Measurements from ENCODE around the gene TRAPPC2L. TPM values are rescaled to one million over a fixed set of nuclear protein-coding genes. Genes with fewer than 3 reads are reported as not detected.

The TRAPPC2L gene
- total and polyA plus RNA-seq, 2 of the 13 experiments (the other 11 are each of a cell fraction or from before 2014, with no cell fraction given), result 96.3 to 107 TPM

DNA sequence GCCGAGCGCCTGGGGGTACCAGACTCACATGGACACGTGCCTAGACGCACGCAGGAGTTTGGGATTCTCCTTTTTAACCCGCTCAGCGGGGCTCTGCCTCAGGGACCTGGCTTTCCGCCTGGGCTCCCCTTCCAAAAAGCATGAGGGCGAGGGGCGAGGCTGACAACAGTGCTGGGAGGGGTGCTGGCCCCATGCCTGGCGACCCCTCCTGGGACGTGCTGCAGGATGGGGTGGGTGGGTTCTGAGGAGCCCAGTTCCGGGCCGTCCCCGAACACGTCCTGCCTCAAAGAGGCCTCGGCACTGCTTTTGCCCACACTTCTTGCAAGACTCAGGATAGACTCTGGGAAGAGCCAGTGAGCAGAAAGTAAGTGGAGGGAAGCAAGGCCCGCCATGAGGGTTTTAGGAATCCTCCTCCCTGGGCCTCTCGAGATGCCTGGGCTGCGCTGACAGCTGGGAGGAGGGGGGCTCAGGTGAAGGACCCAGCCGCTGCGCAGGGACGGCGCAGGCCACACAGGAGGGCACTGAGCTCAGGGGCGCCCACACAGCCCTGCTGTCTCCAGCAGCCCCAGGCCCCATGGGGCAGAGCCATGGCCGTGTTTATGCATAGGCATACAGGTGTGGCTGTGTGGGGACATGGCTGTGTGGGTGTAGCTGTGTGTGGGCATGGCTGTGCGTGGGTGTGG is 24.9 kb downstream of the TRAPPC2L start:
- Histone ChIP-seq H3K27ac (ENCODE audit: extremely low read length, insufficient read depth, low read length) (no peak overlapping the region), H2AFZ (ENCODE audit: low read length) (no peak overlapping the region), H3K79me2 (ENCODE audit: insufficient read depth, low read length) (no peaks in the 10 kb centered on the region), H3K36me3 (replicated peaks in 1 of 2; ENCODE audit: control insufficient read depth in 1 of 2, insufficient read depth in 2 of 2, low read length in 2 of 2) (no peaks in the 10 kb centered on the region), H3K4me2 (ENCODE audit: low read depth, low read length) (peak overlapping the region; percentile 48; the same call in 1 of the 2 replicates), H3K4me3 (replicated peaks in 1 of 3; ENCODE audit: insufficient read depth in 1 of 3, low read depth in 2 of 3, low read length in 3 of 3) (peak overlapping the region in 1 of 3 experiments; percentile 56; a peak in 1 of 6 replicates), H3K4me1 (ENCODE audit: insufficient read depth, low read length) (peaks cover 24% of the 10 kb centered on the region), H4K20me1 (ENCODE audit: insufficient read depth, low read length) (peaks cover 8% of the 10 kb centered on the region; the same call in 1 of the 2 replicates), H3K9me3 (ENCODE audit: low read length) (no peaks in the 10 kb centered on the region), H3K9ac (ENCODE audit: insufficient read depth, low read depth, low read length) (no peak overlapping the region), H3K27me3 (ENCODE audit: control insufficient read depth in 1 of 2, insufficient read depth in 2 of 2, low read length in 2 of 2) (peaks cover 36 to 96% of the 10 kb centered on the region in 2 experiments)
- in situ Hi-C loops (cut with HindIII; ENCODE audit: extremely low pct_ligation_motif_present, low pct_unique_long_range_greater_than_20kb), result no loop called here
- ChIA-PET POLR2A (interaction anchor here (1.4 kb wide), 1 partner anchor 25 kb away, joined by 5 read pairs; the partner anchor contains the start of genes GALNS and TRAPPC2L), CTCF (ENCODE audit: low intra/inter-chr PET ratio, low total read pairs) (no interaction called here)
- ATAC-seq (no peak), DNase-seq (ENCODE audit: low spot score) (no peak), FAIRE-seq (no peak)
- no TSS peak for BruUV-seq (replicated peaks)
- TF ChIP-seq HNRNPUL1 (IDR thresholded peaks at IDR 0.05; ENCODE audit: low read depth, low read length) (no peak), NR3C1 (CRISPR knock-in tag; IDR thresholded peaks at IDR 0.05) (no peak), ZKSCAN5 (CRISPR knock-in tag; IDR thresholded peaks at IDR 0.05) (no peak), TAF1 (CRISPR knock-in tag; IDR thresholded peaks at IDR 0.05) (no peak), ATF5 (CRISPR knock-in tag; IDR thresholded peaks at IDR 0.05; ENCODE audit: low read depth) (no peak), HINFP (CRISPR knock-in tag; IDR thresholded peaks at IDR 0.05; ENCODE audit: low read depth) (no peak), NFIC (IDR thresholded peaks at IDR 0.05; ENCODE audit: low read length) (no peak), KDM2A (CRISPR knock-in tag; IDR thresholded peaks at IDR 0.05; ENCODE audit: borderline replicate concordance, low read depth) (no peak), ZNF33B (CRISPR knock-in tag; IDR thresholded peaks at IDR 0.05) (no peak), ZNF761 (CRISPR knock-in tag; conservative IDR thresholded peaks at IDR 0.05) (no peak), ZNF225 (CRISPR knock-in tag; IDR thresholded peaks at IDR 0.05) (no peak), EED (CRISPR knock-in tag; IDR thresholded peaks at IDR 0.05) (no peak)
- TF ChIP-seq, protein P1, sequence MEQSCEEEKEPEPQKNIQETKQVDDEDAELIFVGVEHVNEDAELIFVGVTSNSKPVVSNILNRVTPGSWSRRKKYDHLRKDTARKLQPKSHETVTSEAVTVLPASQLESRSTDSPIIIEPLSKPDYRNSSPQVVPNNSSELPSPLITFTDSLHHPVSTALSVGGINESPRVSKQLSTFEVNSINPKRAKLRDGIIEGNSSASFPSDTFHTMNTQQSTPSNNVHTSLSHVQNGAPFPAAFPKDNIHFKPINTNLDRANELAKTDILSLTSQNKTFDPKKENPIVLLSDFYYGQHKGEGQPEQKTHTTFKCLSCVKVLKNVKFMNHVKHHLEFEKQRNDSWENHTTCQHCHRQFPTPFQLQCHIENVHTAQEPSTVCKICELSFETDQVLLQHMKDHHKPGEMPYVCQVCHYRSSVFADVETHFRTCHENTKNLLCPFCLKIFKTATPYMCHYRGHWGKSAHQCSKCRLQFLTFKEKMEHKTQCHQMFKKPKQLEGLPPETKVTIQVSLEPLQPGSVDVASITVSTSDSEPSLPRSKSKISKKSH (CRISPR knock-in tag; IDR thresholded peaks at IDR 0.05; ENCODE audit: borderline replicate concordance), result no peak
- intact Hi-C loops (cut with micrococcal nuclease; ENCODE audit: unreplicated experiment), result no loop called here
- 56% methylated on average over 23 of the region's 27 CpGs for WGBS (ENCODE audit: low lambda C conversion rate)

Measured in HepG2 (cell line).